Nephron progenitor cell (in vitro differentiated cells): ENCODE results near the gene CRIP2.

ENCODE experiments used
- DNase-seq: peaks from one replicate; pipeline ENCODE4 v3.0.0; 2021
- H3K27ac Mint-ChIP-seq: 2 replicates; pipeline ENCODE4 v1.8.0; 2021; ENCODE audit warnings: mild to moderate bottlenecking, moderate library complexity, mixed read lengths
- H3K27me3 Mint-ChIP-seq: 2 replicates; pipeline ENCODE4 v1.8.0; 2021; ENCODE audit warnings: mild to moderate bottlenecking, low read depth, mixed read lengths; ENCODE audit not compliant: poor library complexity
- H3K36me3 Mint-ChIP-seq: 2 replicates; pipeline ENCODE4 v1.8.0; 2021; ENCODE audit warnings: low read depth, mixed read lengths
- H3K4me1 Mint-ChIP-seq: 2 replicates; pipeline ENCODE4 v1.8.0; 2021; ENCODE audit warnings: mixed read lengths
- H3K4me3 Mint-ChIP-seq: 2 replicates; pipeline ENCODE4 v1.8.0; 2021; ENCODE audit warnings: mild to moderate bottlenecking, moderate library complexity, mixed read lengths
- H3K9me3 Mint-ChIP-seq: 2 replicates; pipeline ENCODE4 v1.8.0; 2021; ENCODE audit warnings: mild to moderate bottlenecking, moderate library complexity, mixed read lengths
- CTCF ChIP-seq: fragments of 200-600 bp; sonication (generic); IDR thresholded peaks from 2 replicates; pipeline ENCODE4 v1.5.0; 2021; ENCODE audit warnings: antibody characterized with exemption

CRIP2 gene

GRCh38 chr14:105501504-105502291 lies 27.1 kb downstream of the CRIP2 start:
- H3K27ac Mint-ChIP-seq = no peak overlapping the region
- no peak for TF ChIP-seq CTCF
- peaks cover 5% of the 10 kb centered on the region for H3K27me3 Mint-ChIP-seq
- H3K36me3 Mint-ChIP-seq = no peaks in the 10 kb centered on the region
- no peaks in the 10 kb centered on the region for H3K9me3 Mint-ChIP-seq
- H3K4me1 Mint-ChIP-seq = peaks cover 16% of the 10 kb centered on the region
- H3K4me3 Mint-ChIP-seq = no peak overlapping the region
- DNase-seq = no peak

GRCh38 chr14:105502446-105503295 lies 28.1 kb downstream of the CRIP2 start:
- peaks cover 16% of the 10 kb centered on the region for H3K4me1 Mint-ChIP-seq
- no peak for DNase-seq
- H3K27ac Mint-ChIP-seq = peak overlapping the region; percentile 59
- H3K27me3 Mint-ChIP-seq = peaks cover 14% of the 10 kb centered on the region
- no peak overlapping the region for H3K4me3 Mint-ChIP-seq
- H3K36me3 Mint-ChIP-seq = no peaks in the 10 kb centered on the region
- H3K9me3 Mint-ChIP-seq = peaks cover under 1% of the 10 kb centered on the region
- TF ChIP-seq CTCF = no peak

DNA sequence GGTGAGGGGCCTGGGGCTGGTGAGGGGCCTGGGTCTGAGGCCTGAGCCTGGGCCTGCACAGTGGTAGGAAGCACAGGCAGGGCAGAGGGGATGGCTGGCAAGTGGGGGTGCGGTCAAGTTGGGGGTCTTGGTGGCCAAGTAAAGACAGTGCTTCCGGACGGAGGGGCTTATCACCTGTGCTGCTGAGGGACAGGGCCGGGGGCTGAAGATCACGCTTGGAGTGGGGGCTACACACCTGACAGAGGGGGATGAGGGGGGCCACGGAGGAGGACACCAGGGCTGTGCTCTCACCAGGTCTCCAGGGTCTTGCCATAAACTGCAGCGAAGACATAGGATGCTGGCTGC lies 28.6 kb downstream of the CRIP2 start:
- H3K9me3 Mint-ChIP-seq = peaks cover 4% of the 10 kb centered on the region
- H3K4me3 Mint-ChIP-seq = no peak overlapping the region
- H3K27ac Mint-ChIP-seq = no peak overlapping the region
- peaks cover 16% of the 10 kb centered on the region for H3K4me1 Mint-ChIP-seq
- no peaks in the 10 kb centered on the region for H3K36me3 Mint-ChIP-seq
- no peak for DNase-seq
- H3K27me3 Mint-ChIP-seq = peaks cover 20% of the 10 kb centered on the region
- TF ChIP-seq CTCF = no peak

DNA sequence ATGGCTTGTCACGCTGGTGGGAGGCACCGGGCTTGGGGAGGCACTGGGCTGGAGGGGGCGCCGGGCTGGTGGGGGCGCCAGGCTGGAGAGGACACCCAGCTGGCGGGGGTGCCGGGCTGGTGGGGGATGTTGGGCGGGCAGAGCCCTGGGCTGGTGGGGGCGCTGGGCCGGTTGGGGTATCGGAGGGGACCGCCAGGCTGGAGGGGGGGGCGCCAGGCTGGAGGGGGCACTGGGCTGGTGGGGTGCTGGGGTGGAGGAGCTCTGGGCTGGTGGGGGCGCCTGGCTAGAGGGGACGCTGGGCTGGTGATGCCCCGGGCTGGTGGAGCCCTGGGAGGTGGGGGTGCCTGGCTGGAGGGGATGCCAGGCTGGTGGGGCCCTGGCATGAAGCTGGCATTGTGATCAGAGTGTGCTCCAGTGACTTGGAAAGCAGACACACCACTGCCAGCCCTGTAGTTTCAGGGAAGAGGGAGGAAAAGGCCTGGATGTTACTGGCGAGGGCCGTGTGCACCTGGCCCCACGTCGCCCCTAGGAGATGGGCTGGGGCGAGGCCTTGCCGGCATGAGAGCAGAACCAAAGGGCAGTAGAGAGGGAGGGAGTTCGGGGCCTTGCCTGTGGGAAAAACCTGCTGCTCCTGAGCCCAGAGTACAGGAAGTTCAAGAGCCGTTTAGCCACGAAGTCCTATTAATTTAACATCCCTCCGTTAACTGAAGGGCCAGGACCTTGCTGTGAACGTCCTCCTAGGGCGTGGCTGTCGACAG lies 29.5 kb downstream of the CRIP2 start:
- Mint-ChIP-seq H3K9me3 (peaks cover 4% of the 10 kb centered on the region), H3K27me3 (peaks cover 25% of the 10 kb centered on the region), H3K4me1 (peaks cover 16% of the 10 kb centered on the region), H3K27ac (no peak overlapping the region), H3K36me3 (no peaks in the 10 kb centered on the region), H3K4me3 (no peak overlapping the region)
- DNase-seq = no peak
- no peak for TF ChIP-seq CTCF

- Mint-ChIP-seq H3K27me3 (peaks cover 34% of the 10 kb centered on the region), H3K4me1 (peaks cover 13% of the 10 kb centered on the region), H3K4me3 (no peak overlapping the region), H3K27ac (no peak overlapping the region), H3K9me3 (peaks cover 4% of the 10 kb centered on the region), H3K36me3 (no peaks in the 10 kb centered on the region)
- TF ChIP-seq CTCF = no peak
- DNase-seq = no peak
These were observed 30.5 kb downstream of the CRIP2 start for GRCh38 chr14:105505101-105505500.
